ENCODE measurements around the gene YPEL2. TPM values are rescaled to one million over a fixed set of nuclear protein-coding genes. Genes with fewer than 3 reads are reported as not detected.

YPEL2 gene
- total RNA-seq, 1 experiment from 2014 or later = 0.98 TPM

DNA sequence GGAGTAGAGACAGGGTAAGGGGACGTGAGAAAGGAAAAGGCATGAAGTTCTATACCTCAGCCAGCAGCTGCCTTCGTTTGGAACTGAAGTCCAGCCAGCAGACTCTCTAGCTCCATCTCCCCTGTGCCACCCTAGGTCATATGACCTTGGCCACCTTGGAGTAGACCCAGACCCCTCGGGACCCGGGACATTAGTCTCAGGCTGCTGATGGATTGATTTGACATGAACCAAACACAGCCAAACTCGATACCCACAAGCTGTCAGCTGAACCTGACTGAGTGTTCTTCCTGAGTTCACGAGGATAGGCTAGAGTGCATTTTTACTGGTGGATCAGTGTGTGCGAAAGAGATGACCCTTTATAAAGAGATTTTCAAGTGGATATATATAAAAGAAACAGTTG is 68.5 kb downstream of the YPEL2 start:
- peaks cover 0 to 4% of the 10 kb centered on the region in 2 experiments; a peak in 1 of 4 replicates for H3K4me1 Mint-ChIP-seq
- peaks cover 2 to 5% of the 10 kb centered on the region in 2 experiments; a peak in 3 of 5 replicates for H3K9me3 Mint-ChIP-seq
- Histone ChIP-seq H3K23me2 (ENCODE audit: insufficient read length, low read depth, low read length, poor library complexity, severe bottlenecking) (no peaks in the 10 kb centered on the region), H4K20me1 (ENCODE audit: control insufficient read depth, insufficient read depth, insufficient read length) (no peaks in the 10 kb centered on the region), H4K5ac (ENCODE audit: insufficient read length, low read depth, low read length) (no peak overlapping the region), H3K27ac (ENCODE audit: insufficient read length, low read depth, low read length) (no peak overlapping the region), H3K9me3 (ENCODE audit: control insufficient read depth, low read depth, low read length) (no peaks in the 10 kb centered on the region), H3K56ac (ENCODE audit: insufficient read length, low read depth, low read length) (no peak overlapping the region), H2BK120ac (ENCODE audit: low read depth, low read length, poor library complexity, severe bottlenecking) (no peak overlapping the region), H3K79me1 (ENCODE audit: insufficient read depth, low read depth, low read length, poor library complexity, severe bottlenecking) (no peaks in the 10 kb centered on the region), H2BK15ac (ENCODE audit: low read depth, low read length) (no peak overlapping the region), H2BK5ac (ENCODE audit: insufficient read length, low read length) (no peak overlapping the region), H3K9ac (ENCODE audit: extremely low read depth, insufficient read length, low read length) (no peak overlapping the region), H4K91ac (ENCODE audit: insufficient read length, low read depth, low read length) (no peak overlapping the region), H3K23ac (ENCODE audit: insufficient read length, low read depth, low read length) (no peak overlapping the region), H2BK12ac (ENCODE audit: insufficient read length, low read depth, low read length) (no peak overlapping the region), H3K27me3 (ENCODE audit: insufficient read depth, low read length) (no peaks in the 10 kb centered on the region; the same call in 1 of the 2 replicates), H3K14ac (ENCODE audit: insufficient read depth, low read length) (no peak overlapping the region), H2AK5ac (ENCODE audit: insufficient read length, low read length) (no peak overlapping the region), H2BK20ac (ENCODE audit: low read depth, low read length, poor library complexity, severe bottlenecking) (no peak overlapping the region), H3K4me1 (ENCODE audit: insufficient read depth, low read length) (no peaks in the 10 kb centered on the region), H3K18ac (ENCODE audit: insufficient read length, low read depth, low read length) (no peak overlapping the region), H2AFZ (ENCODE audit: low read length) (no peak overlapping the region), H3K79me2 (ENCODE audit: insufficient read depth, low read length) (no peaks in the 10 kb centered on the region), H3K4me2 (ENCODE audit: insufficient read depth, insufficient read length, low read length) (no peak overlapping the region), H4K8ac (replicated peaks; ENCODE audit: insufficient read length, low read depth, low read length) (no peak overlapping the region), H3K4ac (ENCODE audit: low read depth, low read length) (no peak overlapping the region), H3T11ph (ENCODE audit: low read length) (no peak overlapping the region)
- peak overlapping the region in 1 of 3 experiments; percentile 41; a peak in 2 of 7 replicates for H3K27ac Mint-ChIP-seq
- WGBS (ENCODE audit: extremely low coverage, insufficient read length, low lambda C conversion rate) = no CpG with 5 or more reads among the region's 7 CpGs
- peaks cover 11 to 14% (median 13%) of the 10 kb centered on the region in 3 experiments for H3K36me3 Mint-ChIP-seq (ENCODE audit: insufficient read depth in 1 of 3, low read depth in 3 of 3)
- DNase-seq = no peak
- TF ChIP-seq, protein P1, sequence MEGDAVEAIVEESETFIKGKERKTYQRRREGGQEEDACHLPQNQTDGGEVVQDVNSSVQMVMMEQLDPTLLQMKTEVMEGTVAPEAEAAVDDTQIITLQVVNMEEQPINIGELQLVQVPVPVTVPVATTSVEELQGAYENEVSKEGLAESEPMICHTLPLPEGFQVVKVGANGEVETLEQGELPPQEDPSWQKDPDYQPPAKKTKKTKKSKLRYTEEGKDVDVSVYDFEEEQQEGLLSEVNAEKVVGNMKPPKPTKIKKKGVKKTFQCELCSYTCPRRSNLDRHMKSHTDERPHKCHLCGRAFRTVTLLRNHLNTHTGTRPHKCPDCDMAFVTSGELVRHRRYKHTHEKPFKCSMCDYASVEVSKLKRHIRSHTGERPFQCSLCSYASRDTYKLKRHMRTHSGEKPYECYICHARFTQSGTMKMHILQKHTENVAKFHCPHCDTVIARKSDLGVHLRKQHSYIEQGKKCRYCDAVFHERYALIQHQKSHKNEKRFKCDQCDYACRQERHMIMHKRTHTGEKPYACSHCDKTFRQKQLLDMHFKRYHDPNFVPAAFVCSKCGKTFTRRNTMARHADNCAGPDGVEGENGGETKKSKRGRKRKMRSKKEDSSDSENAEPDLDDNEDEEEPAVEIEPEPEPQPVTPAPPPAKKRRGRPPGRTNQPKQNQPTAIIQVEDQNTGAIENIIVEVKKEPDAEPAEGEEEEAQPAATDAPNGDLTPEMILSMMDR (conservative IDR thresholded peaks at IDR 0.05) = no peak
- no peaks in the 10 kb centered on the region for H3K27me3 Mint-ChIP-seq (ENCODE audit: low read depth)
- no peak overlapping the region for H3K4me3 Mint-ChIP-seq
